Mucosa of descending colon (tissue), 3 donors: ENCODE results near the gene NSUN6. TPM values are rescaled to one million over a fixed set of nuclear protein-coding genes. Genes with fewer than 3 reads are reported as not detected.

Experiments
- ATAC-seq: fragments of 200-7000 bp; cut with Tn5 transposase; one replicate; pipeline ENCODE4 v1.9.1; 2020; ENCODE audit warnings: mild to moderate bottlenecking, moderate library complexity
- DNase-seq, 3 donors: peaks; one replicate each; pipeline ENCODE4 v3.0.0-alpha.2; 2020
- H3K36me3 ChIP-seq: fragments of 200-600 bp; one replicate; pipeline ENCODE4 v1.8.0; 2021; ENCODE audit warnings: low read depth, mild to moderate bottlenecking
- H3K4me1 ChIP-seq: fragments of 200-600 bp; one replicate; pipeline ENCODE4 v1.8.0; 2021; ENCODE audit warnings: low read depth, mild to moderate bottlenecking
- H3K4me3 ChIP-seq: fragments of 200-600 bp; one replicate; pipeline ENCODE4 v1.8.0; 2021; ENCODE audit warnings: mild to moderate bottlenecking
- H3K9me3 ChIP-seq: fragments of 200-600 bp; one replicate; pipeline ENCODE4 v1.8.0; 2021; ENCODE audit warnings: mild to moderate bottlenecking
- intact Hi-C, 2 donors: fragments of 100-400 bp; cut with DNase I in 1 of 2; cut with micrococcal nuclease in 1 of 2; formaldehyde crosslinking; loops; one replicate each; pipeline versions ENCODE4 v1.11.0 to v1.11.1; 2022; cut with DNase I, micrococcal nuclease
- total RNA-seq, 3 donors: library from RNA; stranded (reverse); fragmentation: NEBNext Ultra II Directional in 2 of 3; extraction: Animal tissue kit (Norgen Biotek cat#: 25700) in 2 of 3; gene quantifications; one replicate each; pipeline versions ENCODE4 v1.2.1 to v1.2.4, GENCODE V29; 2021 to 2023
- TF ChIP-seq, protein P1 (sequence below): fragments of 200-600 bp; IDR thresholded peaks from one replicate; pipeline ENCODE4 v1.8.0; 2022; ENCODE audit warnings: antibody characterized with exemption, mild to moderate bottlenecking
- donor health status: DM: no; HTN: no; CAD: no; lungs with moderate emphysema.
- donor health status: DM: no; HTN: no; CAD: no.
- donor health status: DM: no; HTN: yes; CAD: no.

NSUN6 gene
- total RNA-seq, 3 donors from 2014 or later = 10.2 to 21.1 (median 13.6) TPM

DNA sequence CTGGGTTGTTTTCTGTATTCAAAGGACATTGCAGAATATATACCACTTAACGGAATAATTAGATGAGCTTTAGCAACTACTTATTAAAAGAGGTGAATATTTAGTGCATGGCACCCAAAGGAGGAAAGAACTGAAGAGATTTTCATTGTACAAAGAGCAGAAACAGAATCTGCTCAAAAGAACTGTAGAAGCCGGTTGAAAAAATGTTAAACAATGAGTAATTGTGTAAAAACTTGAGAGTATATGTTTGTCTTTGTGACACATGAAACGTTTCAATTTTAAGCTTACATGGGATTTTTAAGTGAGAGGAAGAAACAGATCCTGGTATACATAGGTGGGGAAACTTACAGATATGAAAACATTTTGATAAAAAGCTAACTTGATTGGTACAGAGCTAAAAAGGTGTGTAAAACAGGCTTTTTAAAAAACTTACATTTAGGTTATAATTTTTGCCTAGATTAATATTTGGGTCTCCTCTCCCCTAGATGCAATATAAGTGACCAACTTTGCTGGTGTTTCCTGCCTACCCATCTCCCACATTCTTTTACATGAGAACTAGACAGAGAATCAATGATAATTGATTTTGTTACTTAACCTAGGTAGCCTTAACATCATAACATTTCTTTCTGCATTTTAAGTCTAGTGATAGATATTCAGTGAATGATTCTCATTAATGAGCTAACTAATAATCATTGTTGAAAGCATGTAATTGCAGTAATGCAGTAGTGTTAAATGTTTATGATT, 14.6 kb upstream of the NSUN6 start:
- Histone ChIP-seq H3K36me3 (no peaks in the 10 kb centered on the region), H3K9me3 (no peaks in the 10 kb centered on the region), H3K4me1 (peaks cover 15% of the 10 kb centered on the region), H3K4me3 (no peak overlapping the region)
- ATAC-seq (no peak), DNase-seq (no peak)
- intact Hi-C loops = no loop called here
- TF ChIP-seq, protein P1, sequence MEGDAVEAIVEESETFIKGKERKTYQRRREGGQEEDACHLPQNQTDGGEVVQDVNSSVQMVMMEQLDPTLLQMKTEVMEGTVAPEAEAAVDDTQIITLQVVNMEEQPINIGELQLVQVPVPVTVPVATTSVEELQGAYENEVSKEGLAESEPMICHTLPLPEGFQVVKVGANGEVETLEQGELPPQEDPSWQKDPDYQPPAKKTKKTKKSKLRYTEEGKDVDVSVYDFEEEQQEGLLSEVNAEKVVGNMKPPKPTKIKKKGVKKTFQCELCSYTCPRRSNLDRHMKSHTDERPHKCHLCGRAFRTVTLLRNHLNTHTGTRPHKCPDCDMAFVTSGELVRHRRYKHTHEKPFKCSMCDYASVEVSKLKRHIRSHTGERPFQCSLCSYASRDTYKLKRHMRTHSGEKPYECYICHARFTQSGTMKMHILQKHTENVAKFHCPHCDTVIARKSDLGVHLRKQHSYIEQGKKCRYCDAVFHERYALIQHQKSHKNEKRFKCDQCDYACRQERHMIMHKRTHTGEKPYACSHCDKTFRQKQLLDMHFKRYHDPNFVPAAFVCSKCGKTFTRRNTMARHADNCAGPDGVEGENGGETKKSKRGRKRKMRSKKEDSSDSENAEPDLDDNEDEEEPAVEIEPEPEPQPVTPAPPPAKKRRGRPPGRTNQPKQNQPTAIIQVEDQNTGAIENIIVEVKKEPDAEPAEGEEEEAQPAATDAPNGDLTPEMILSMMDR = no peak

DNA sequence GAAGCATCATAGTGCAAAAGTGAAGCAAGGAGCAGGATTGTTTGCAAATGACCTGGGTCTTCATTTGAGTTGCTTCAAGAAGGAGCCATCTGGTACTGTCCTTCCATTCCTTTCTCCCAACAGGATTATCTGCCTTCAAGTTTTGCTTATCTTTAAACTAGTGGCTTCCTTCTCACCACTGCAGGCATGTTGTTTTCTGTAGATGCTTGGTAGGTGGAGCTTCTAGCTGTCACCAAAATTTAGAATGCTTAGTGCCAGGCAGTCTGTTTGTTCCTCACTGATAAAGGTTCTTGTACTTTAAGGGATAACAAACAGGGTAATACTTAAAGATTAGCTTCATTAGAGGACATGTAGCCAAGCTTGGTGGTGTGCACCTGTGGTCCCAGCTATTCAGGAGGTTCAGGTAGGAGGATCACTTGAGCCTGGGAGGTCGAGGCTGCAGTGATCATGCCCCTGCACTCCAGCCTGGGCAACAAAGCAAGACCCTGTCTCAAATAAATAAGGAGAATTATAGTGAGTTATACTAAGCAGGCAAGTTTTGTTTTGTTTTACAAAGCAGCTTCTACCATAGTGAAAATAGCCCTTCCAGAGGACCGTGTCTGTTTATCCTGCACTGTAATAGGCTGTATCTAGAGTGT, 13.6 kb upstream of the NSUN6 start:
- DNase-seq = no peak
- ATAC-seq = no peak
- no peaks in the 10 kb centered on the region for H3K36me3 ChIP-seq
- TF ChIP-seq, protein P1 = no peak
- no peaks in the 10 kb centered on the region for H3K9me3 ChIP-seq
- H3K4me3 ChIP-seq = no peak overlapping the region
- intact Hi-C loops = no loop called here
- peaks cover 22% of the 10 kb centered on the region for H3K4me1 ChIP-seq

DNA sequence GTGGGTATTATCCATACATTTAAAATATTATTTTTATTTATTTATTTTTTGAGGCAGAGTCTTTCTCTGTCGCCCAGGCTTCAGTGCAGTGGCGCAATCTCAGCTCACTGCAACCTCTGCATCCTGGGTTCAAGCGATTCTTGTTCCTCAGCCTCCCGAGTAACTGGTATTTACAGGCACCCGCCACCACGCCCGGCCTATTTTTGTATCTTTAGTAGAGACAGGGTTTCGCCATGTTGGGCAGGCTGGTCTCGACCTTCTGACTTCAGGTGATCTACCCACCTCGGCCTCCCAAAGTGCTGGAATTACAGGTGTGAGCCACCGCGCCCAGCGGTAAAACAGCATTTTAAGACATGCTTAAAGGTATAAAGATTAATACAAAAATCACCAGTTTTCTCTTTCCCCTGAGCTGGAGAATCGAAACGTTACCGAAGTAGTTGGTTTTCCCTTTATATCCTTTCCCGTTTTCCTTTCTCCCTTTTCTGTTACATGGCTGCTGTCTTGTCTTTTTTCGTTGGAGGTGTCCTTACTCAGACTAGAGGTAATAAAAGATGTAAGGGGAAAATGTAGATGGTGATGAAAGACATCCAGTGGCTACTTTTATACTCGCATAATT, 9.5 kb upstream of the NSUN6 start:
- H3K4me3 ChIP-seq = no peak overlapping the region
- peak in 2 of 3 donors; percentile 22 to 33 for DNase-seq
- peaks cover 22% of the 10 kb centered on the region for H3K4me1 ChIP-seq

DNA sequence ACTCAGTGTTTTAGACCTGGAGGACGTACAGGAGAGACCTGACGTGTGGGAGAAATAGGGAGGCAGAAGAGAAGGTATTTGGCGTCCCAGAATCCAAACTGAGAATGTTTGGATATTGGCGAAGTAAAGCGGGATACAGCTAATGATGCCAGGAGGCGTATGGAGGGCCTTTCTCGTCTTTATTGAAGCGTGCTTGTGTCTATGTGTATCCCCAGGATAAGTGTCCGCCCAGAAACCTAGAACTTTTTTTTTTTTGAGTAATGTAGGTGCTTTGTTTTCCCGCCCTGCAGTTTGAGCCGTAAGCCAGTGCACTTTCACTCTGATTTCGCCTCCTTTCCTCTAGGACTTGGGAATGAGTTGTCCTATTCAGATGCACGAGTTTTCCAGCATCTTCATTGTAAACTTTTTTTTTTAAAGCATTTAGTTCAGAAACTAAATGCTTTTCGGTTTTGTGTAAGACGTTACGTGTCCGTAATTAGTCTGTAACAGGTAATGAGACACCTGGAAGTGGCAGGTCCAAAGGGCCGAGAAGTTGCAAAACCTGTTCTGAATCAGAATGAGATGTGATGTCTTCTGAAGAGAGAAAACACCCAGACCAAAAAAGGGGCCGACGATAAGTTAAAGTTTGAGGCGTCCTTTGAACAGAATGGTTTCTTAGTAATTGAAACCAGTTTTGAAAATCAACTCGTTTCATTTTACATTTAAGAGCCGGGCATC, 8.6 kb upstream of the NSUN6 start:
- peaks cover 22% of the 10 kb centered on the region for H3K4me1 ChIP-seq
- TF ChIP-seq, protein P1 = no peak
- no peaks in the 10 kb centered on the region for H3K9me3 ChIP-seq
- H3K36me3 ChIP-seq = no peaks in the 10 kb centered on the region
- intact Hi-C loops = no loop called here
- peak in 2 of 3 donors; percentile 44 to 87 for DNase-seq
- peak; percentile 63 for ATAC-seq
- H3K4me3 ChIP-seq = peak overlapping the region; percentile 89

More for the DNA sequence above, 9.5 kb upstream of the NSUN6 start:
- no peaks in the 10 kb centered on the region for H3K36me3 ChIP-seq
- intact Hi-C loops = no loop called here
- ATAC-seq = no peak
- H3K9me3 ChIP-seq = no peaks in the 10 kb centered on the region
- TF ChIP-seq, protein P1 = no peak

DNA sequence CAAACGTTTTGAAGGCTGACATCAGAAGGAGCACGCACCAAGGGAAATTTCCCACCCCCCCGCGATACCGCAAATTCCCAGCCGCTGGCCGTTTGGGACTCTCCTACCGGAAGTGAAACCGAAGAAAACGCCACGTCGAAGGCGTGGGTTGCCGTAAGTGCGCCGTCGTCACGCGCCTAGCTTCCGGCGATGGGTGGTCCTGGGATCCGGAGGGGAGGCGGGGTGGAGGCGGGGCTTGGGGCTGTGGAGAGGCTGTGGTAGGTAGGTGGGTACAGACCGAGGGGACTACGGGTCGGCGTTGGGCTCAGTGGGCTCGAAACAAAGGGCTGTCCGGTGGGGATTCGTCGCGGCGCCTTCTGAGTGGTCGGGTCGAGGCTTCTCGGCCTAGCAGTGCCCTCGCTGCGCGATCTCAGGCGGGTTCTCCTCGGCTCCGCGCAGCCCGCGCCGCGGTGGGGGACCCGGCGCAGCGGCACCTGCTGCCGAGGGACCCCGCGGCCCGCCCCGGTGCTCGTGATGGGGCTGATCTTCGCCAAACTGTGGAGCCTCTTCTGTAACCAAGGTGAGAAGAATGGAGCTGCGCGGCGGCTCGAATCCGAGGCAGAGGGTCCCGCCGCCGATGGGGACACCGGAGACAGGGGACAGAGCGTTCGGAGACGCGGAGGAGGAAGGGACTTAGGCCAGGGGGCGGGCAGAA, 7.9 kb upstream of the NSUN6 start, which contains the start of gene ARL5B:
ARL5B (plus strand) TSS at position 307 of the 694 bp plus-strand sequence; CDS start at position 514, 207 bp downstream.
- intact Hi-C loops = no loop called here
- H3K4me1 ChIP-seq = peaks cover 22% of the 10 kb centered on the region
- peak within 1 kb of the TSS; percentile 89 for H3K4me3 ChIP-seq
- ATAC-seq = peak; percentile 98
- no peaks in the 10 kb centered on the region for H3K36me3 ChIP-seq
- H3K9me3 ChIP-seq = no peaks in the 10 kb centered on the region
- peak; percentile 98 to 99 (median 99) for DNase-seq
- TF ChIP-seq, protein P1 = no peak
